ENCODE measurements around the gene NOL12.

NOL12 gene

DNA sequence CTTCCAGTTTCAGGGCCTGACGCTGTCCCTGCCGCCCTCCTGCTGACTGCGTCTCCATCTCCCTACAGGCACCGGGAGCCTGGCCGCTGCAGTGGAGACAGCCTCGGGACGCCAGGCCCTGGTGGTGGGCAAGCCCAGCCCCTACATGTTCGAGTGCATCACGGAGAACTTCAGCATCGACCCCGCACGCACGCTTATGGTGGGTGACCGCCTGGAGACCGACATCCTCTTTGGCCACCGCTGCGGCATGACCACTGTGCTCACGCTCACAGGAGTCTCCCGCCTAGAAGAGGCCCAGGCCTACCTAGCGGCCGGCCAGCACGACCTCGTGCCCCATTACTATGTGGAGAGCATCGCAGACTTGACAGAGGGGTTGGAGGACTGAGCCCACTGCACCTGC, 20.7 kb upstream of the NOL12 start:
- TF ChIP-seq GLIS3 (CRISPR knock-in tag; IDR thresholded peaks at IDR 0.05) (no peak), ZNF565 (CRISPR knock-in tag; conservative IDR thresholded peaks at IDR 0.05; ENCODE audit: low read depth) (no peak), ZNF70 (CRISPR knock-in tag; IDR thresholded peaks at IDR 0.05) (no peak), ISL1 (CRISPR knock-in tag; IDR thresholded peaks at IDR 0.05) (no peak), RARB (CRISPR knock-in tag; IDR thresholded peaks at IDR 0.05) (no peak), ZFP30 (CRISPR knock-in tag; IDR thresholded peaks at IDR 0.05) (no peak), ARNTL (CRISPR knock-in tag; IDR thresholded peaks at IDR 0.05; ENCODE audit: borderline replicate concordance, low read depth) (no peak), TOX (CRISPR knock-in tag; IDR thresholded peaks at IDR 0.05; ENCODE audit: borderline replicate concordance) (no peak), BACH2 (CRISPR knock-in tag; IDR thresholded peaks at IDR 0.05; ENCODE audit: borderline replicate concordance) (no peak), ZFP3 (CRISPR knock-in tag; IDR thresholded peaks at IDR 0.05) (no peak), CREB5 (CRISPR knock-in tag; IDR thresholded peaks at IDR 0.05; ENCODE audit: low read depth) (no peak), TCF4 (CRISPR knock-in tag; IDR thresholded peaks at IDR 0.05; ENCODE audit: borderline replicate concordance) (no peak), OSR1 (CRISPR knock-in tag; IDR thresholded peaks at IDR 0.05) (no peak)
- TF ChIP-seq, protein P1, sequence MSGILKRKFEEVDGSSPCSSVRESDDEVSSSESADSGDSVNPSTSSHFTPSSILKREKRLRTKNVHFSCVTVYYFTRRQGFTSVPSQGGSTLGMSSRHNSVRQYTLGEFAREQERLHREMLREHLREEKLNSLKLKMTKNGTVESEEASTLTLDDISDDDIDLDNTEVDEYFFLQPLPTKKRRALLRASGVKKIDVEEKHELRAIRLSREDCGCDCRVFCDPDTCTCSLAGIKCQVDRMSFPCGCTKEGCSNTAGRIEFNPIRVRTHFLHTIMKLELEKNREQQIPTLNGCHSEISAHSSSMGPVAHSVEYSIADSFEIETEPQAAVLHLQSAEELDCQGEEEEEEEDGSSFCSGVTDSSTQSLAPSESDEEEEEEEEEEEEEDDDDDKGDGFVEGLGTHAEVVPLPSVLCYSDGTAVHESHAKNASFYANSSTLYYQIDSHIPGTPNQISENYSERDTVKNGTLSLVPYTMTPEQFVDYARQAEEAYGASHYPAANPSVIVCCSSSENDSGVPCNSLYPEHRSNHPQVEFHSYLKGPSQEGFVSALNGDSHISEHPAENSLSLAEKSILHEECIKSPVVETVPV (CRISPR knock-in tag; IDR thresholded peaks at IDR 0.05), result no peak
- TF ChIP-seq, protein P2, sequence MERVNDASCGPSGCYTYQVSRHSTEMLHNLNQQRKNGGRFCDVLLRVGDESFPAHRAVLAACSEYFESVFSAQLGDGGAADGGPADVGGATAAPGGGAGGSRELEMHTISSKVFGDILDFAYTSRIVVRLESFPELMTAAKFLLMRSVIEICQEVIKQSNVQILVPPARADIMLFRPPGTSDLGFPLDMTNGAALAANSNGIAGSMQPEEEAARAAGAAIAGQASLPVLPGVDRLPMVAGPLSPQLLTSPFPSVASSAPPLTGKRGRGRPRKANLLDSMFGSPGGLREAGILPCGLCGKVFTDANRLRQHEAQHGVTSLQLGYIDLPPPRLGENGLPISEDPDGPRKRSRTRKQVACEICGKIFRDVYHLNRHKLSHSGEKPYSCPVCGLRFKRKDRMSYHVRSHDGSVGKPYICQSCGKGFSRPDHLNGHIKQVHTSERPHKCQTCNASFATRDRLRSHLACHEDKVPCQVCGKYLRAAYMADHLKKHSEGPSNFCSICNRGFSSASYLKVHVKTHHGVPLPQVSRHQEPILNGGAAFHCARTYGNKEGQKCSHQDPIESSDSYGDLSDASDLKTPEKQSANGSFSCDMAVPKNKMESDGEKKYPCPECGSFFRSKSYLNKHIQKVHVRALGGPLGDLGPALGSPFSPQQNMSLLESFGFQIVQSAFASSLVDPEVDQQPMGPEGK (CRISPR knock-in tag; IDR thresholded peaks at IDR 0.05; ENCODE audit: borderline replicate concordance), result no peak
- no peak for ATAC-seq

DNA sequence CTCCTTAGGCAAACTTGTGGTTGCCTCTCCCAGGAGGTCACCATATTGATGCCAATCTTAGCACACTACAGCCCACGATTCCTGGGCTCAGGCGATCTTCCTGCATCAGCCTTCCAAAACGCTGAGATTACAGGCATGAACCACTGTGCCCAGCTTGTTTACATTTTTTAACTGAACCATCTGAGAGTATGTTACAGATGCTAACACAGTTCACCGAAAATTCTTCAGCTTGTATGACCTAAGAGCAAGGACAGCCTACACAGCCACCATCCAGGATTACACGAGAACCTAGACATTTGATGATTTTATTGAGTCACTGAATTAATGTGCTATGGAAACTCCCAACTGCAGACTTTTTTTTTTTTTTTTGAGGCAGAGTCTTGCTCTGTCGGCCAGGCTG, 16.6 kb upstream of the NOL12 start:
- no peak for TF ChIP-seq ARNTL (CRISPR knock-in tag; IDR thresholded peaks at IDR 0.05; ENCODE audit: borderline replicate concordance, low read depth)
- no peak for TF ChIP-seq TCF4 (CRISPR knock-in tag; IDR thresholded peaks at IDR 0.05; ENCODE audit: borderline replicate concordance)
- TF ChIP-seq, protein P3, sequence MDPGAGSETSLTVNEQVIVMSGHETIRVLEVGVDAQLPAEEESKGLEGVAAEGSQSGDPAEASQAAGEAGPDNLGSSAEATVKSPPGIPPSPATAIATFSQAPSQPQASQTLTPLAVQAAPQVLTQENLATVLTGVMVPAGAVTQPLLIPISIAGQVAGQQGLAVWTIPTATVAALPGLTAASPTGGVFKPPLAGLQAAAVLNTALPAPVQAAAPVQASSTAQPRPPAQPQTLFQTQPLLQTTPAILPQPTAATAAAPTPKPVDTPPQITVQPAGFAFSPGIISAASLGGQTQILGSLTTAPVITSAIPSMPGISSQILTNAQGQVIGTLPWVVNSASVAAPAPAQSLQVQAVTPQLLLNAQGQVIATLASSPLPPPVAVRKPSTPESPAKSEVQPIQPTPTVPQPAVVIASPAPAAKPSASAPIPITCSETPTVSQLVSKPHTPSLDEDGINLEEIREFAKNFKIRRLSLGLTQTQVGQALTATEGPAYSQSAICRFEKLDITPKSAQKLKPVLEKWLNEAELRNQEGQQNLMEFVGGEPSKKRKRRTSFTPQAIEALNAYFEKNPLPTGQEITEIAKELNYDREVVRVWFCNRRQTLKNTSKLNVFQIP (CRISPR knock-in tag; IDR thresholded peaks at IDR 0.05; ENCODE audit: borderline replicate concordance, low read depth), result no peak
- no peak for TF ChIP-seq GLIS3 (CRISPR knock-in tag; IDR thresholded peaks at IDR 0.05)
- no peak for TF ChIP-seq ISL1 (CRISPR knock-in tag; IDR thresholded peaks at IDR 0.05)
- no peak for TF ChIP-seq PPARA (CRISPR knock-in tag; IDR thresholded peaks at IDR 0.05; ENCODE audit: borderline replicate concordance)
- no peak for TF ChIP-seq BACH2 (CRISPR knock-in tag; IDR thresholded peaks at IDR 0.05; ENCODE audit: borderline replicate concordance)
- TF ChIP-seq, protein P1 (CRISPR knock-in tag; IDR thresholded peaks at IDR 0.05), result no peak
- TF ChIP-seq ZNF8 (CRISPR knock-in tag; IDR thresholded peaks at IDR 0.05), result no peak
- no peak for TF ChIP-seq ZNF70 (CRISPR knock-in tag; IDR thresholded peaks at IDR 0.05)
- TF ChIP-seq ZFP3 (CRISPR knock-in tag; IDR thresholded peaks at IDR 0.05), result no peak
- no peak for TF ChIP-seq ESRRG (CRISPR knock-in tag; IDR thresholded peaks at IDR 0.05)
- TF ChIP-seq OSR1 (CRISPR knock-in tag; IDR thresholded peaks at IDR 0.05), result no peak
- TF ChIP-seq CREB5 (CRISPR knock-in tag; IDR thresholded peaks at IDR 0.05; ENCODE audit: low read depth), result no peak
- no peak for TF ChIP-seq TSHZ2 (CRISPR knock-in tag; IDR thresholded peaks at IDR 0.05)
- no peak for ATAC-seq

Measured in SK-N-SH treated with all-trans-retinoic acid at 6 μM for 48 hours (cell line).